Measurements from ENCODE around the gene SCRN3. TPM values are rescaled to one million over a fixed set of nuclear protein-coding genes. Genes with fewer than 3 reads are reported as not detected.

SCRN3 gene
- total RNA-seq, 1 experiment from 2014 or later, result 7.7 TPM

GRCh38 chr2:174450021-174450816 lies 54.7 kb downstream of the SCRN3 start:
- Histone ChIP-seq H2AFZ (ENCODE audit: low read depth, low read length, poor library complexity, severe bottlenecking) (no peak overlapping the region), H3K36me3 (ENCODE audit: control insufficient read depth in 1 of 2, insufficient read depth in 2 of 2, low read length in 2 of 2) (no peaks in the 10 kb centered on the region; a peak in 1 of 4 replicates), H3K9me2 (ENCODE audit: insufficient read depth) (no peaks in the 10 kb centered on the region), H3K27ac (ENCODE audit: low read depth, low read length) (no peak overlapping the region), H3K9me3 (ENCODE audit: control insufficient read depth in 1 of 2, insufficient read depth in 1 of 2, low read depth in 1 of 2, low read length in 2 of 2) (no peaks in the 10 kb centered on the region), H3K4me3 (replicated peaks in 1 of 2; ENCODE audit: low read depth in 1 of 2, low read length in 2 of 2) (no peak overlapping the region), H3K79me2 (ENCODE audit: insufficient read depth, low read length) (no peaks in the 10 kb centered on the region), H3K27me3 (ENCODE audit: insufficient read depth, low read length) (no peaks in the 10 kb centered on the region), H3K9ac (ENCODE audit: low read length) (no peak overlapping the region), H3K4me2 (ENCODE audit: low read length) (no peak overlapping the region), H4K20me1 (ENCODE audit: insufficient read depth) (no peaks in the 10 kb centered on the region), H3K4me1 (ENCODE audit: control insufficient read depth in 1 of 2, insufficient read depth in 2 of 2, low read length in 2 of 2) (no peaks in the 10 kb centered on the region)
- no TSS peak for BruUV-seq (replicated peaks)
- ChIA-PET RAD21 (ENCODE audit: low non-redundant PET in 1 of 2, low total read pairs in 2 of 2, uncharacterized antibody in 2 of 2, unreplicated experiment in 2 of 2) (no interaction called here), CTCF (interaction anchor here (0.7 kb wide), 1 partner anchor 13 kb away, joined by 3 read pairs; no protein-coding TSS in a partner anchor), POLR2A (interaction anchor here (0.7 kb wide), 1 partner anchor 88 kb away, joined by 3 read pairs; no protein-coding TSS in a partner anchor)
- TF ChIP-seq EZH2phosphoT487 (IDR thresholded peaks at IDR 0.05; ENCODE audit: borderline replicate concordance) (no peak), ZNF274 (IDR thresholded peaks at IDR 0.05; ENCODE audit: low read depth, low read length) (no peak), CEBPB (IDR thresholded peaks at IDR 0.05; ENCODE audit: low read depth) (no peak), SIN3A (IDR thresholded peaks at IDR 0.05; ENCODE audit: low read depth) (no peak), ZFX (IDR thresholded peaks at IDR 0.05) (no peak), ELF1 (IDR thresholded peaks at IDR 0.05; ENCODE audit: borderline replicate concordance, low read depth) (no peak), ZBTB33 (IDR thresholded peaks at IDR 0.05; ENCODE audit: extremely low read depth, insufficient replicate concordance, low read length) (no peak), POLR2AphosphoS5 (IDR thresholded peaks at IDR 0.05; ENCODE audit: low read depth, low read length) (no peak), SP1 (IDR thresholded peaks at IDR 0.05; ENCODE audit: low read depth) (no peak), YY1 (IDR thresholded peaks at IDR 0.05; ENCODE audit: extremely low read depth, insufficient replicate concordance, low read depth, low read length) (no peak), ATF3 (IDR thresholded peaks at IDR 0.05) (no peak), CBX3 (IDR thresholded peaks at IDR 0.05; ENCODE audit: low read depth) (no peak), POLR2A (IDR thresholded peaks at IDR 0.05; ENCODE audit: borderline replicate concordance, extremely low read depth, insufficient read depth, insufficient read length) (no peak), EZH2 (IDR thresholded peaks at IDR 0.05) (no peak), FOSL1 (IDR thresholded peaks at IDR 0.05; ENCODE audit: low read depth) (no peak)
- DNase-seq (ENCODE audit: low read depth, low spot score) (no peak), ATAC-seq (no peak)
- intact Hi-C loops (cut with micrococcal nuclease), result no loop called here

All from HCT116 (cell line).